Hippocampal formation (tissue), 2 donors: ENCODE data around the gene MCCC1.

Experiments
- DNase-seq, 2 donors: peaks; one replicate each; lab custom pipeline; 2025; lab: John Stamatoyannopoulos, UW

MCCC1 gene

DNA sequence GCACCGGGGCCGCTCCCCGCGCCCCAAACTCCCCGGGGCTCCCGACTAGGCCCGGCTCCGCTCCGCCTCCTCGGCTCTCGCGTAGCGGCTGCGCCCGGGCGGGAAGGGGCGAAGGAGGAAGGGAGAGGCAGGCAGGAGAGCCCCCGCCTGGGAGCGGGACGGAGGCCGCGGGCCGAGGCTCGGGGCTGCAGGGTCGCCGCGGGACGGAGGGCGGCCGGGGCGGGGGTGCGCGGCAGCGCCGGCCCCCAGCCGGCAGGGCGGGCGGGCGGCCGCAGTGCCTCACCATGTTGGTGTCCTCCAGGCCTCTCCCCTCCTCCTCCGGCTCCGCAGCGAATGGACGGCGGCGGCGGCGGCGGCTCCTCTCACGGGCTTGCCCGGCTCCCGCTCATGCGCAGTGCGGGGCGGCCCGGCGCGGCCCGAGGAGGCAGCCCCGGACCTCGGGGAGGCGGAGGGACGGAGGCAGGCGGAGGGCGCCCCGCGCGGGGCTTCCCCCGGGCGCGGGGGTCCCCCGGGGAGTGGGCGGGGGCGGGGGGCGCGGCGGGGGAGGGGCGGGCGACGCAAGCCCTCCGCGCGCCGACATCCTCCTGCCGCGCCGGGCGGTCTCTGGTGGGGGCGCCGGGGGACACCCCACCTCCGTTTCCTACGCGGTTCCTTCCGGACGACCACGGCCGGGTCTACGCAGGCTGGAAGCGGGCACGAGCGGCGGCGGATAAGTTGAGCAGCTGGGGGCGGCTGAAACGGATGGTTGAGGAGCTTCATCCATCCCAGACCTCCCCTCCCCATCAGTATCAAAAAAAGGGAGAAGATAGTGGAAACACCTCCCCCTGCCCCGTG is 118.9 kb downstream of the MCCC1 start, which contains the start of gene DCUN1D1:
TSS of gene DCUN1D1 (minus strand) at position 335 of the 834 bp plus-strand sequence. CDS start at position 286, 49 bp downstream.
- DNase-seq = peak; percentile 72 to 86

DNA sequence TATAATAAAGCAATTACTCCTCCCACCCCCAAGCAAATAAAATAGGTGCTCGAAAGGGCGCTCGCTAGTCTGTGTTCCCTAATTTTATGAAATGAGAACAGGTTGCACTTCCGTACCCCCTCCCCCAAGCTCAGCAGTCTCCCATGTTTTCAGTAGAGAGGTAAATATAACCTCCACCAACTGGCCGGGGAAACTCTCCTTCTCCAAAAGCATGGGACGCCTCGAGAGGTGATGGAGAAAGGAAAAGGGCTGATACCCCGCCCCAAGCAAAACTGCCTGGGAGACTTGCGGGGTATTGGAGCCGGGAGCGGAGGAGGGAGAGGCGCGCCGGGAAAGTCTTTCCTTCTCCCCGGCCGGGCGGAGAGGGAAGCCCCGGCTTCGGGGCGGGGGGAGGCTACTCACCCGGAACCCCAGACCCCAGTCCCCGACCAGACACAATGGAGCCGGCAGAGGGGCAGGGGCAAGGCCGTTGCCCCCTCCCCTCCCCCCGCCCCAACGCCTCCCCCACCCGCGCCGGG is 119.6 kb downstream of the MCCC1 start:
- DNase-seq = peak; percentile 48 to 66

GRCh38 chr3:182979103-182979673 is 120.1 kb downstream of the MCCC1 start:
- DNase-seq = no peak

GRCh38 chr3:182978387-182978786 is 120.9 kb downstream of the MCCC1 start:
- DNase-seq = no peak

DNA sequence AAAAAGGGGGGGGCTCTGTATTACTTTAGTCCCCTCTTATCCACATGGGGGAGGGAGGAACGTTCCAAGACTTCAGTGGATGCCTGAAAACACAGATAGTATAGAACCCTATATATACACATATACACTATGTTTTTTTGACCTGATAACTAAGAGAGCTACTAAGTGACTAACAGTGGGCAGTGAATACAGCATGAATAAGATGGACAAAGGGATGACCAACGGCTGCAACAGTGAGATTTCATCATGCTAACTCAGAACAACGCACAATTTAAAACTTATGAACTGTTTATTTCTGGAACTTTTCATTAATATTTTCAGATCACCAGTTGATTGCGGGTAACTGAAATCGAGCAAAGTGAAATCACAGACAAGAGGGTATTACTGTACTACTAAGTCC is 126.2 kb downstream of the MCCC1 start:
- no peak for DNase-seq

- no peak for DNase-seq
Observed at GRCh38 chr3:182972387-182972786, 126.9 kb downstream of the MCCC1 start.

GRCh38 chr3:182971637-182972036 is 127.7 kb downstream of the MCCC1 start:
- no peak for DNase-seq

- DNase-seq = no peak
Observed at GRCh38 chr3:182970811-182971418, 128.4 kb downstream of the MCCC1 start.

- no peak for DNase-seq
Observed at GRCh38 chr3:182969853-182970252, 129.4 kb downstream of the MCCC1 start.

DNA sequence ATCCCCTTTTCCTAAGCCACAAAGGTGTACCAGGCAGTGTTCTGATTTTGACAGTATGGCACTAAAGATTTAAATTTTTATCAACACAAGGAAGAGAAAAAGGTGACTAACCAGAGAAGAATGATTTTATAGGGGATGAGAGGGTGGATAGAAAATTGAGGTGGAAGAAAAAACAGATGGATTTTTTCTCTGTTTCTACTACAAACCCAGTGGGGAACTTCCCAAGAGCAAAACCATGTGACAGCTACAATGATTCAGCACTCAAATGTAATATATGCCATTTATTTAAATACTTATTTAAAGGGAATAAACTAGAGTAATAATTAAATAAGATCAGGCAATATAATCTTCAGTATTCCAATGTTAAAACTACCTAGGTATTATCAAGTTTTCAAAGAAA is 130.0 kb downstream of the MCCC1 start:
- DNase-seq = no peak

DNA sequence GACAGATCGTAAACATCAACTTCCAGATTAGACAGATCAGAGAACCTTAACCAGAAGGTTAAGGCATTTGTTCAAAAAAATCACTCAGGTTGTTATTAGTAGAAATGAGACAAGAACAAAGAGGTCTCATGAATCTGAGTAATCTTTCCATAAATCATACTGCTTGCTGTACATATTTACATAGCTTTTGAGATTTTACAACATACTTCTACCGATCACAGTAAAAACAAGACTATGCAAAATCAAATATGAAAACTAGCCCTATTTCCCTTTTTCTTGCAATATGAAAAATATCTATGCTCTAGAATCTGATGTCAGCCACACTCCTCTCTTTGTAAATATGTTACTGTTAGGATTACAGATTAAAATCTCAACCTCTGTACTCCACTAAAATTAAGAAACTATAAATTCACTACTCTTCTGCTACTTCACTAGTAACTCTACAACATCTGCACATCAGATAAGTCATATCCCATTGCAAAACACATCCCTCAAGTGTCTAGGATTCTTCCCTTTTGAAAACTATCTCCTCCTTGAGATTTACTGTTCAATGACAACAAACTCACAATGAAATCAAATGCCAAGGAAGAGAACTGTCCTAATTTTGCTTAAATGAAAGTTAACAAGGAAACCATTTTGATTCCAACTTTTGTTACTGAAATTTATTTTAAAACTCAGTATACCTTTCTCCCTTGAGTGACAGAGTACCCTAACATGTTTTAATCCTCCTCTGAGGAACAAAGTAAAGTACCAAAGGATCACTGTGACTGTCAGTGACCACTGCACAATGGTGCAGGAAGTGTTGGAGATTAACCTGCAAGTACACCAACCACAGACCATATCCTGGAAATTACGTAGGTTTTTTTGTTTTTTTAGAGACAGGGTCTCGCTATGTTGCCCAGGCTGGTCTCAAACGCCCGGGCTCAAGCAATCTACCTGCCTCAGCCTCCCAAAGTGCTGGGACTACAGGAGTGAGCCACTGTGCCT is 131.8 kb downstream of the MCCC1 start:
- no peak for DNase-seq

DNA sequence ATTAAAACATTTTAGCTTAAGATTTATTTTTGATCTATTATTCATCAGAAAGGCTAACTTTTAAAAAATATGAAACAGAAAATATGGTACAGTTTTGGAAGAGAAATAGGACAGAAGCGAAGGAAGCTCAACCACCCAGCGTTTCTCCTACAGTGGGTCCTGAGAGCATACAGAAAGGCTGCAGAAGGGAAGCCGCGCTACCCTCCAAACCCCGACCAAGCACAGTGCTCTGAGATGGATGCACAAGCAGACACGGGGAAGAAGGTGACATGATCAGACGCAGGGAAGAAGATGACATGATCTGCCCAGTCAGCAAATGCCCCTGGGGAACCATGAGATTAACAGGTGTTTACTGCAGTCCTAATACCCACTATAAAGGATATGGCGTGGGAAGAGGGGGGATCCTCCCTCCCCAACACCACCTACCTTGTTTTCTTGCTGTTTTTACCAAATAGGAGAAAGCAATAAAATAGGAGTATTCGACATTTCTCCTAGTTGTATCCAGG is 133.4 kb downstream of the MCCC1 start:
- DNase-seq = no peak
